GM23338 (cell line): ENCODE measurements around the gene PAK1. TPM values are rescaled to one million over a fixed set of nuclear protein-coding genes. Genes with fewer than 3 reads are reported as not detected.

Source experiments
- ATAC-seq: fragments of 200-7000 bp; cut with Tn5 transposase; 3 replicates; pipeline ENCODE4 v1.9.1; 2020
- DNase-seq: peaks from one replicate; pipeline ENCODE4 v3.0.0-alpha.2; 2015; ENCODE audit warnings: low spot score
- H2AFZ ChIP-seq: fragments of 200-600 bp; sonication (generic); 2 replicates; pipeline ENCODE4 v1.8.0; 2016; ENCODE audit warnings: antibody characterized with exemption, mild to moderate bottlenecking, moderate library complexity
- H3F3A ChIP-seq: fragments of 200-600 bp; sonication (generic); replicated peaks from 2 replicates; pipeline ENCODE4 v1.8.0; 2017; ENCODE audit warnings: antibody characterized with exemption, mixed run types, low read depth
- H3K27ac ChIP-seq: fragments of 200-600 bp; sonication (generic); 2 replicates; pipeline ENCODE4 v1.6.1; 2016; ENCODE audit warnings: low read depth
- H3K27me3 ChIP-seq: fragments of 200-600 bp; sonication (generic); 2 replicates; pipeline ENCODE4 v1.8.0; 2016; ENCODE audit warnings: mild to moderate bottlenecking, mixed run types, moderate library complexity; ENCODE audit not compliant: insufficient read depth
- H3K36me3 ChIP-seq: fragments of 200-600 bp; sonication (generic); 2 replicates; pipeline ENCODE4 v1.8.0; 2016; ENCODE audit warnings: mild to moderate bottlenecking; ENCODE audit not compliant: insufficient read depth
- H3K4me1 ChIP-seq: fragments of 200-600 bp; sonication (generic); 2 replicates; pipeline ENCODE4 v1.8.0; 2016; ENCODE audit warnings: mild to moderate bottlenecking, moderate library complexity; ENCODE audit not compliant: insufficient read depth
- H3K4me2 ChIP-seq: fragments of 200-600 bp; sonication (generic); 2 replicates; pipeline ENCODE4 v1.7.1; 2017; ENCODE audit warnings: mixed run types
- H3K4me3 ChIP-seq: fragments of 200-600 bp; sonication (generic); 2 replicates; pipeline ENCODE4 v1.6.1; 2016; ENCODE audit warnings: mixed run types
- H3K79me2 ChIP-seq: fragments of 200-600 bp; sonication (generic); replicated peaks from 2 replicates; pipeline ENCODE4 v1.8.0; 2017; ENCODE audit warnings: mild to moderate bottlenecking; ENCODE audit not compliant: insufficient read depth
- H3K9me2 ChIP-seq: fragments of 200-600 bp; sonication (generic); 2 replicates; pipeline ENCODE4 v1.8.0; 2017; ENCODE audit not compliant: insufficient read depth
- H4K20me1 ChIP-seq: fragments of 200-600 bp; sonication (generic); replicated peaks from 2 replicates; pipeline ENCODE4 v1.8.0; 2017; ENCODE audit warnings: mild to moderate bottlenecking; ENCODE audit not compliant: insufficient read depth
- H3K27ac Mint-ChIP-seq: 2 replicates; pipeline ENCODE4 v1.8.0; 2020; ENCODE audit warnings: inconsistent platforms, mild to moderate bottlenecking, moderate library complexity, mixed read lengths
- H3K27me3 Mint-ChIP-seq: 3 replicates; pipeline ENCODE4 v1.8.0; 2022; ENCODE audit warnings: low read depth, mild to moderate bottlenecking, moderate library complexity, mixed read lengths, inconsistent platforms; ENCODE audit not compliant: insufficient read depth, poor library complexity
- H3K36me3 Mint-ChIP-seq: 3 replicates; pipeline ENCODE4 v1.8.0; 2021; ENCODE audit warnings: low read depth, mild to moderate bottlenecking, inconsistent platforms, moderate library complexity, mixed read lengths
- H3K4me1 Mint-ChIP-seq: 3 replicates; pipeline ENCODE4 v1.8.0; 2020; ENCODE audit warnings: mild to moderate bottlenecking, inconsistent platforms, mixed read lengths
- H3K4me3 Mint-ChIP-seq: 3 replicates; pipeline ENCODE4 v1.8.0; 2021; ENCODE audit warnings: moderate library complexity, mild to moderate bottlenecking, inconsistent platforms, mixed read lengths
- H3K9me3 Mint-ChIP-seq: 3 replicates; pipeline ENCODE4 v1.8.0; 2020; ENCODE audit warnings: moderate library complexity, mild to moderate bottlenecking, inconsistent platforms, mixed read lengths
- CREB1 ChIP-seq: fragments of 250-450 bp; sonication (Bioruptor Pico); IDR thresholded peaks from 2 replicates; pipeline ENCODE4 v1.5.0; 2020; ENCODE audit warnings: low read depth, mild to moderate bottlenecking, moderate library complexity
- CTCF ChIP-seq, 2 experiments: fragments of 200-600 bp in 1 of 2; sonication (generic) in 1 of 2; conservative IDR thresholded peaks; 2 replicates each; pipeline versions ENCODE4 v1.5.1 to v1.6.1; 2016 to 2017; ENCODE audit warnings: antibody characterized with exemption in 2 of 2, low read depth in 2 of 2, mild to moderate bottlenecking in 2 of 2, moderate library complexity in 1 of 2
- ETS1 ChIP-seq: IDR thresholded peaks from 2 replicates; pipeline ENCODE4 v1.6.1; 2016; ENCODE audit warnings: antibody characterized with exemption
- EZH2 ChIP-seq: fragments of 200-600 bp; sonication (generic); IDR thresholded peaks from one replicate; pipeline ENCODE4 v1.8.0; 2017; ENCODE audit warnings: antibody characterized with exemption, mild to moderate bottlenecking, low read depth; ENCODE audit not compliant: unreplicated experiment
- EZH2phosphoT487 ChIP-seq: fragments of 200-600 bp; sonication (generic); IDR thresholded peaks from one replicate; pipeline ENCODE4 v1.8.1; 2018; ENCODE audit warnings: antibody characterized with exemption; ENCODE audit not compliant: unreplicated experiment
- JUNB ChIP-seq: IDR thresholded peaks from one replicate; pipeline ENCODE4 v1.6.1; 2016; ENCODE audit warnings: antibody characterized with exemption; ENCODE audit not compliant: unreplicated experiment
- POLR2AphosphoS5 ChIP-seq: IDR thresholded peaks from 2 replicates; pipeline ENCODE4 v1.6.1; 2016; ENCODE audit warnings: antibody characterized with exemption, low read depth
- REST ChIP-seq: IDR thresholded peaks from one replicate; pipeline ENCODE4 v1.6.1; 2018; ENCODE audit warnings: antibody characterized with exemption; ENCODE audit not compliant: unreplicated experiment
- STAT1 ChIP-seq: IDR thresholded peaks from one replicate; pipeline ENCODE4 v1.6.1; 2016; ENCODE audit warnings: antibody characterized with exemption; ENCODE audit not compliant: unreplicated experiment
- ZNF114 ChIP-seq: fragments of 250-450 bp; sonication (Bioruptor Pico); IDR thresholded peaks from 2 replicates; pipeline ENCODE4 v1.5.0; 2020; ENCODE audit warnings: mild to moderate bottlenecking, moderate library complexity
- ZNF331 ChIP-seq: fragments of 250-450 bp; sonication (Bioruptor Pico); IDR thresholded peaks from 2 replicates; pipeline ENCODE4 v1.5.0; 2020; ENCODE audit warnings: low read depth, mild to moderate bottlenecking, moderate library complexity
- polyA plus RNA-seq: library from polyadenylated mRNA; unstranded; fragments of >200 nt; fragmentation: Nextera tagmentation; extraction: Ambion mirVana; gene quantifications from 2 replicates; pipeline ENCODE4 v1.2.1, GENCODE V29; 2016
- total RNA-seq: library from RNA; depleted of rRNA; stranded (reverse); fragments of >200 nt; shearing (Covaris generic); gene quantifications from 2 replicates; pipeline ENCODE4 v1.2.3, GENCODE V29; 2014

PAK1 gene
- total and polyA plus RNA-seq, 2 experiments from 2014 or later = 102 to 175 TPM

- ATAC-seq (peak; percentile 45), DNase-seq (peak; percentile 37)
- H3K4me3 Mint-ChIP-seq = peak overlapping the region; percentile 80
- H2AFZ ChIP-seq = no peak overlapping the region
- peak overlapping the region; percentile 93 for H3K27ac ChIP-seq
- no peaks in the 10 kb centered on the region; the same call in 2 of the 3 replicates for H3K9me3 Mint-ChIP-seq
- TF ChIP-seq JUNB (no peak), ZNF331 (CRISPR knock-in tag) (no peak), CTCF (conservative IDR thresholded peaks at IDR 0.05; ENCODE audit: low read depth in 2 of 2) (no peak)
- H4K20me1 ChIP-seq = peaks cover 29% of the 10 kb centered on the region
- peak overlapping the region; percentile 93 for H3K4me2 ChIP-seq
- peaks cover 3% of the 10 kb centered on the region for H3K27me3 Mint-ChIP-seq
- peaks cover 70% of the 10 kb centered on the region for H3K4me1 Mint-ChIP-seq
- peaks cover 5% of the 10 kb centered on the region; the same call in 2 of the 3 replicates for H3K36me3 Mint-ChIP-seq
- H3K27ac Mint-ChIP-seq = peak overlapping the region; percentile 69; the same call in 1 of the 2 replicates
- H3F3A ChIP-seq = 0 out of 2 replicates have a peak, but pooled peaks cover 6% of the 10 kb centered on the region
- H3K4me1 ChIP-seq = peaks cover 80% of the 10 kb centered on the region
- peak overlapping the region; percentile 83 for H3K4me3 ChIP-seq
- H3K27me3 ChIP-seq = no peaks in the 10 kb centered on the region
- peaks cover 99% of the 10 kb centered on the region for H3K79me2 ChIP-seq
- H3K36me3 ChIP-seq = no peaks in the 10 kb centered on the region
- H3K9me2 ChIP-seq = no peaks in the 10 kb centered on the region
Measured at GRCh38 chr11:77411137-77411707, 62.7 kb downstream of the PAK1 start.

- Mint-ChIP-seq H3K27ac (peak overlapping the region; percentile 57), H3K27me3 (peaks cover 3% of the 10 kb centered on the region), H3K36me3 (peaks cover 5% of the 10 kb centered on the region; the same call in 2 of the 3 replicates), H3K4me1 (peaks cover 68% of the 10 kb centered on the region), H3K9me3 (no peaks in the 10 kb centered on the region; the same call in 2 of the 3 replicates), H3K4me3 (peak overlapping the region; percentile 80)
- Histone ChIP-seq H3K9me2 (no peaks in the 10 kb centered on the region), H3K4me1 (peaks cover 84% of the 10 kb centered on the region), H3K4me2 (peak overlapping the region; percentile 93), H3F3A (0 out of 2 replicates have a peak, but pooled peaks cover 6% of the 10 kb centered on the region), H3K4me3 (peak overlapping the region; percentile 83), H3K27me3 (no peaks in the 10 kb centered on the region), H3K27ac (no peak overlapping the region; the same call in 1 of the 2 replicates), H3K79me2 (peaks cover 99% of the 10 kb centered on the region), H2AFZ (no peak overlapping the region), H3K36me3 (no peaks in the 10 kb centered on the region), H4K20me1 (peaks cover 39% of the 10 kb centered on the region)
- ATAC-seq = no peak
- peak; percentile 13 for DNase-seq
- TF ChIP-seq ZNF114 = no peak
- no peak for TF ChIP-seq POLR2AphosphoS5
- no peak for TF ChIP-seq ETS1
- TF ChIP-seq CTCF (conservative IDR thresholded peaks at IDR 0.05; ENCODE audit: low read depth in 2 of 2) = no peak
- TF ChIP-seq REST = no peak
- TF ChIP-seq STAT1 = no peak
- no peak for TF ChIP-seq EZH2phosphoT487
- TF ChIP-seq ZNF331 (CRISPR knock-in tag) = no peak
- TF ChIP-seq CREB1 (CRISPR knock-in tag) = no peak
- TF ChIP-seq JUNB = no peak
- TF ChIP-seq EZH2 = no peak
Measured at GRCh38 chr11:77410076-77410827, 63.6 kb downstream of the PAK1 start.
